ENCODE data around the gene RASGEF1B. TPM values are rescaled to one million over a fixed set of nuclear protein-coding genes. Genes with fewer than 3 reads are reported as not detected.

The RASGEF1B gene
- total and polyA plus RNA-seq, 2 of the 4 experiments (the other 2 are of a cell fraction) = 0.09 to 0.36 TPM

- in situ Hi-C loops (cut with MboI; ENCODE audit: low sequenced_read_pairs) (no loop called here), intact Hi-C loops (cut with micrococcal nuclease) (loop anchor here (5.0 kb wide), 1 partner anchor 43 kb away; the partner anchor contains the start of gene RASGEF1B)
- BruUV-seq (replicated peaks) = no TSS peak
Measured at GRCh38 chr4:81429607-81430006, 42.1 kb downstream of the RASGEF1B start.

More at GRCh38 chr4:81429607-81430006, 42.1 kb downstream of the RASGEF1B start:
- H3K23ac ChIP-seq (ENCODE audit: low read depth, low read length) = no peak overlapping the region
- H2BK20ac ChIP-seq (ENCODE audit: low read depth, low read length) = no peak overlapping the region
- H2BK15ac ChIP-seq (ENCODE audit: low read depth, low read length) = no peak overlapping the region
- H3K79me1 ChIP-seq (ENCODE audit: low read depth in 1 of 2, low read length in 2 of 2) = no peaks in the 10 kb centered on the region
- TF ChIP-seq RAD21 (IDR thresholded peaks at IDR 0.05; ENCODE audit: low read length) = no peak
- no peak for TF ChIP-seq MXI1 (IDR thresholded peaks at IDR 0.05; ENCODE audit: borderline replicate concordance, low read depth, low read length)
- TF ChIP-seq USF2 (IDR thresholded peaks at IDR 0.05; ENCODE audit: low read depth, low read length) = no peak
- no peak for TF ChIP-seq MAFK (IDR thresholded peaks at IDR 0.05; ENCODE audit: low read depth, low read length)
- TF ChIP-seq ELK1 (IDR thresholded peaks at IDR 0.05; ENCODE audit: borderline replicate concordance, low read depth, low read length) = no peak
- TF ChIP-seq POLR2A (IDR thresholded peaks at IDR 0.05; ENCODE audit: low read depth, low read length) = no peak
- TF ChIP-seq MAZ (IDR thresholded peaks at IDR 0.05; ENCODE audit: borderline replicate concordance, low read depth, low read length) = no peak
- no peak for TF ChIP-seq CTCF (conservative IDR thresholded peaks at IDR 0.05; ENCODE audit: low read depth, low read length)
- no peak for TF ChIP-seq RFX5 (IDR thresholded peaks at IDR 0.05; ENCODE audit: low read depth, low read length)
- TF ChIP-seq BHLHE40 (IDR thresholded peaks at IDR 0.05; ENCODE audit: low read depth, low read length) = no peak
- no peak for TF ChIP-seq SMC3 (IDR thresholded peaks at IDR 0.05; ENCODE audit: low read depth, low read length)
- no peak for TF ChIP-seq CHD1 (IDR thresholded peaks at IDR 0.05; ENCODE audit: low read depth, low read length)
- DNase-seq = no peak
- ChIA-PET POLR2A (ENCODE audit: unreplicated experiment) (no interaction called here), CTCF (no interaction called here)
- no peaks in the 10 kb centered on the region for H3K9me3 ChIP-seq (ENCODE audit: control insufficient read depth, insufficient read depth, low read length)
- H3K4me3 ChIP-seq (ENCODE audit: insufficient read depth, low read depth, low read length) = no peak overlapping the region
- peaks cover 11% of the 10 kb centered on the region for H3K4me1 ChIP-seq (ENCODE audit: control insufficient read depth, insufficient read depth, low read length)
- no peaks in the 10 kb centered on the region for H3K9me1 ChIP-seq (ENCODE audit: insufficient read depth, low read length)
- no peak overlapping the region for H2BK5ac ChIP-seq (ENCODE audit: low read depth, low read length, poor library complexity, severe bottlenecking)
- H3K36me3 ChIP-seq (ENCODE audit: control insufficient read depth, insufficient read depth, low read length) = peaks cover 3% of the 10 kb centered on the region; the same call in 1 of the 2 replicates
- 97% methylated on average over 17 of the region's 25 CpGs; no CpG with 5 or more reads in 1 of the 2 experiments for WGBS, 2 experiments (ENCODE audit: extremely low coverage in 2 of 2, insufficient read length in 1 of 2)
- no peaks in the 10 kb centered on the region for H4K20me1 ChIP-seq (ENCODE audit: insufficient read depth, low read length)
- H2AFZ ChIP-seq (replicated peaks; ENCODE audit: low read length, poor library complexity) = no peak overlapping the region
- H3K4ac ChIP-seq (ENCODE audit: low read depth, low read length) = no peak overlapping the region
- no peak overlapping the region for H4K5ac ChIP-seq (ENCODE audit: low read depth, low read length)
- H3K27ac ChIP-seq (ENCODE audit: insufficient read depth, low read length) = no peak overlapping the region
- no peak overlapping the region for H2AK9ac ChIP-seq (replicated peaks; ENCODE audit: low read depth, low read length, poor library complexity)
- H2BK120ac ChIP-seq (ENCODE audit: low read depth, low read length) = no peak overlapping the region
- H3K14ac ChIP-seq (replicated peaks; ENCODE audit: low read depth, low read length) = no peak overlapping the region
- no peak overlapping the region for H3K56ac ChIP-seq (ENCODE audit: extremely low read depth, insufficient read depth, low read length)
- no peak overlapping the region for H3K9ac ChIP-seq (ENCODE audit: low read depth, low read length)
- ATAC-seq (ENCODE audit: low read depth) = no peak
- H3K18ac ChIP-seq (ENCODE audit: low read depth, low read length) = no peak overlapping the region
- no peak overlapping the region for H4K8ac ChIP-seq (ENCODE audit: low read depth in 2 of 2, low read length in 2 of 2)
- dilution Hi-C loops (cut with HindIII; ENCODE audit: low sequenced_read_pairs, unreplicated experiment) = no loop called here
- no peak overlapping the region for H4K91ac ChIP-seq (ENCODE audit: insufficient read depth, low read depth, low read length)
- H3K4me2 ChIP-seq (ENCODE audit: low read depth, low read length) = no peak overlapping the region
- no peaks in the 10 kb centered on the region for H3K27me3 ChIP-seq (ENCODE audit: control insufficient read depth, insufficient read depth, low read length)
- no peak overlapping the region for H2AK5ac ChIP-seq (ENCODE audit: low read depth, low read length)

Data from IMR-90 (cell line).